HG03135 (cell line): Measurements from ENCODE around the gene AGRN.
"Not testable (repeated sequence)": the region's sequence is repeated elsewhere in the genome, so short reads cannot be mapped to it uniquely, and the experiment has no call there.

ENCODE experiments used
- ATAC-seq: cut with Tn5 transposase; IDR thresholded peaks from one replicate; pipeline ENCODE4 v1.9.1; 2021; ENCODE audit warnings: mild to moderate bottlenecking, moderate library complexity; ENCODE audit not compliant: unreplicated experiment

The AGRN gene

DNA sequence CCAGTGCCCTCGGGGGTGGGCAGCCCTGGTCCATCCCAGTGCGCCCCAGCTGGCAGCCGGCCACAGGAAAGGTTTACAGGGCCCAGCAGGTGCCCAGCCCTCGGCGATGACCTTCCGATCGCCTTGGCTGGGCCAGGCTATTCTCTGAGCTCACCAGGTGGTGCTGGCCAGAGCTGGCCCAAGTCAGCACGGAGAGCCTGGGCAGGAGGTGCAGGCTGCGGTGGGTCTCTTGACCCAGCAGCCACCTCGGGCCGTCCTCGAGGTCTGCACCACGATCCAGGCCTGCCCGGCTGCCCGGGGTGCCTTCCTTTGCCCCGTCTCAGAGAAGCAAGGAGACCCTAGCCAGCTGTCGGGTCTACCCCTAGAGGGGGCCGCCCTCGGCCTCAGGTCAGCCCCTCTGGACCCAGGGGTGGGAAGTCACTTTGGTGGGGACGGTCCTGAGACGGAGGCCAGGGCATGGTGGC is 38.4 kb upstream of the AGRN start:
- ATAC-seq = no peak

DNA sequence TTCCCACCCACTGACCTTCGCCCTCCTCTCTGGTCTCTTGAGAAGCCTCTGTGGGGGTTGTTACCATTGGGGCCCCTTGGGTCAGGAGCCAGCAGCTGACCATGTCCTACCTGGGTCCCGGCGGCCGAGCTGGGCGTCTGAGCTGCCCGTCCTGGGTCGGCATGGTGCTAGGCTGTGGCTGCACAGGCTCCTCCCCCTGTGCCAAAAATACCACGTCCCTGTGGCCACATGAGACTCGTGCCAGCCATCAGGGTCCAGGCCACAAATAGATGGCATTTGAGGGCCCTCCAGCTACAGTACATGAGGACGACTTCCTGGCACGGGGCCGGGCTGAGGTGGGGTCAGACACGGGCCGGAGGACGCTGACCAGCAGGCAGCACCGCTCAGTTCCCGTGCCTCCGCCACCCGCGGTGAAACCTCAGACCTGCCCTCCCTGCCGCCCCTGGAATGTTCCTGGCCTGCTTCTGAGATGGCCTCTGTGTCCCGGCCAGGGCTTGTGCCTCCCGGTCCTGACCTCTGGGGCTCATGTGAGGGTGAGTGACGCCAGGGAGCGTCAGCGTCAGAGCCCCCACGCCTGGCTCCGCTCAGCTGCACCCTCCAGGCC is 37.9 kb upstream of the AGRN start, which contains the start of gene PERM1:
Gene PERM1 (minus strand): TSS at position 139 of the 604 bp plus-strand sequence. CDS start 1,064 bp downstream, outside the sequence.
- no peak for ATAC-seq

DNA sequence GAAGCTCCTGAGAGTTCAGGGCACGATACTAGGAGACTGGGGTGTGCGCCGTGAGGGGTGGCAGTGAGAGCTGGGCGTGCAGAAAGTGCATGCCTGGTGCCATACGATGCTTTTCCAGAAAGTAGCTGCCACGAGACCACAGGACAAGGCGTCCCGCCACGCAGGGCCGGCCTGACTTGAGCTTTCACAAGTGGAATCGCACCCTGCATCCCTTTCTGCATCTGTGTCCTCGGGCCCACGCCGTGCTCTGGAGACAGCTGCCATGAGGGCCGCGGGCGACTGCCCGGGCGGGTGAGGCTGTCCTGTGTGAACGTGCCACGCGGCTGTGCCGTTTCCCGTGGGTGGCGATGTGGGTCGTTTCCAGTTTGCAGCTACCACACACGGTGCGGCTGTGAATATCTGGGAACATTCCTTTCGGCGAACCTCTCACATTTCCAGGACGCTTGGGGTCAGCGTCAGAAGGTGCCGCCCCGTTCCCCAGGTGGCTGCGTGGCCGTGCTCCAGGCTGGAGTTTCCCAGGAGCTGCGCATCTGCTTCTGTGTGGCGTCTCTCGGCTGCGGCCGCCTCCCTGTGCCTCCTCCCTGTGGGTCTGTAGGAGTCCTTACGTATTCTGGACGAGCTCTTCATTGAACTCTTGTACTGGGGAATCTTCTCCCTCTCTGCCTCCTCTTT is 37.0 kb upstream of the AGRN start:
- no peak for ATAC-seq

DNA sequence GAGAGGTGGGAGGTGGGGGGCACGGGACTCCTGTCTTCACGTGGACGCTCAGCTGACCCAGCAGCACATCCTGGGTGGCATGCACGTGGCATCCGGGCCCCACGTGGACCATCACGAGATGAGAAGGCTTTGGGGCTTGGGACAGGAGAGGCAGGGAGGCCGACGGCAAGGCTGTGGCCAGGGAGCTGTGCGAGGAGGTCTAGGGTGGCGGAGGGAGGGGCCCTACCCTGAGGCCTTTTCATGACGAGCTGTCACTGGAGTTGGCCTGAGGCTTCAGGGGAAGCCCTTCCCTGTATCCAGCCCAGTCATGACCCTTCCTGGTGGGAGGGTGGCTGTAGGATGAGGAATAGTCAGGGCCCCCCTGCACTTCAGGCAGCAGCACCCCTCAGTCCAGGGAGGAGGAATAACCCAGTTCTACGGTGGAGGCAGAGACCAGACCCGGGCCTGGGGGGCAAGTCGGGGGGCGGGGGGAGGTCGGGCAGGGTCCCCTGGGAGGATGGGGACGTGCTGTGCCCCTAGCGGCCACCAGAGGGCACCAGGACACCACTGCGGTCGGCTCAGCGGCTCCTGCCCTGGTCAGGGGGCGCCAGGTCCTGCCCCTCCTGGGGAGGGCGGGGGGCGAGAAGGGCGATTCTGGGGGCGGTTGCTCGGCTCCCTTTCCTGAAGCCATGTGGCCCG is 36.0 kb upstream of the AGRN start:
- ATAC-seq = no peak

DNA sequence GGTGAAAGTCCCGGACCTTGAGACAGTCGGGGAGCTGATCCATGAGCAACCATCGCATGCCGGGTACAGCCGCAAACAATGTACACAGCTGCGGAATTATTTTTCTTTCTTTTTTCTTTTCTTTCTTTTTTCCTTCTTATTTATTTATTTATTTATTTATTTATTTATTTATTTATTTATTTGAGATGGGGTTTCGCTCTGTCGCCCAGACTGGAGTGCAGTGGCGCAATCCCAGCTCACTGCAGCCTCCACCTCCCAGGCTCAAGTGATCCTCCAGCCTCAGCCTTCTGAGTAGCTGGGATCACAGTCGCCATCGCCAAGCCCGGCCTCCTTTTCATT is 35.5 kb upstream of the AGRN start:
- no peak for ATAC-seq

DNA sequence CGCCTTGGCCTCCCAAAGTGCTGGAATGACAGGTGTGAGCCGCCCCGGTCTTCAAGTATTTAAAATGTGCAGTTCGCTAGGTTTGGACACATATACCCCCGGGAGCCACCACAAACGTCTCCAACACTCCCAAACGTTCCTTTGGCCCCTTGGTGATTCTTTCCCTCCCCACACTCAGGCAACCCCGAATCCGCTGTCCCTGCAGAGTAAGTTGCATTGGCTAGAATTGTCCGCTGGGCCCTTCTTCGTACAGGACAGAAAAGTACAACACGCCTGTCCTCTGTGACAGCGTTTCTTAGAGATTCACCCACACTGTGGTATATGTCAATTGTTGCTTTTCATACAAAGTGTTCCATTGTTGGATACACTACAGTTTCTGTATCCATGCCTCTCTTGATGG is 34.8 kb upstream of the AGRN start:
- no peak for ATAC-seq

DNA sequence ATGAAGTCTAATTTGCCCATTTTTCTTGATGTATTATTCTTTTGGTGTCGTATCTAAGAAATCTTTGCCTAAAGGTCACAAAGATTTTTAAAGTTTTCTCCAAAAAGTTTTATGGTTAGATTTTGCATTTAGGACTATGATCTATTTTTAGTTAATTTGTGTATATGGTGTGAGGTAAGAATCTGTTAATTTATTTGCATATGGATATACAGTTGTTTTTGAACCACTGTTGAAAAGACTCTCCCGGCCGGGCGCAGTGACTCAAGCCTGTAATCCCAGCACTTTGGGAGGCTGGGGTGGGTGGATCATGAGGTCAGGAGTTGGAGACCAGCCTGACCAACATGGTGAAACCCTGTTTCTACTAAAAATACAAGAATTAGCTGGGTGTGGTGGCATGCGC is 31.9 kb upstream of the AGRN start:
- ATAC-seq = not testable (repeated sequence)

DNA sequence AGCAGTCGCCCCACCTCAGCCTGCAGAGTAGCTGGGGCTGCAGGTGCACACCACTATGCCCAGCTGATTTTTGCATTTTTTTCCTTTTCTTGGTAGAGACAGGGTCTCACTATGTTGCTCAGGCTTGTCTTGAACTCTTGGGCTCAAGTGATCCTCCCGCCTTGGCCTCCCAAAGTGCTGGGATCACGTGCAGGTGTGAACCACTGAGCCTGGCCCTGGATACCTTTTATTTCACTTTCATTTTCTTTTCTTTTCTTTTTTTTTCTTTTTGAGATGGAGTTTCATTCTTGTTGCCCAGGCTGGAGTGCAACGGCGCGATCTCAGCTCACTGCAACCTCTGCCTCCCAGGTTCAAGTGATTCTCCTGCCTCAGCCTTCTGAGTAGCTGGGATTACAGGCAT is 28.6 kb upstream of the AGRN start:
- not testable (repeated sequence) for ATAC-seq

DNA sequence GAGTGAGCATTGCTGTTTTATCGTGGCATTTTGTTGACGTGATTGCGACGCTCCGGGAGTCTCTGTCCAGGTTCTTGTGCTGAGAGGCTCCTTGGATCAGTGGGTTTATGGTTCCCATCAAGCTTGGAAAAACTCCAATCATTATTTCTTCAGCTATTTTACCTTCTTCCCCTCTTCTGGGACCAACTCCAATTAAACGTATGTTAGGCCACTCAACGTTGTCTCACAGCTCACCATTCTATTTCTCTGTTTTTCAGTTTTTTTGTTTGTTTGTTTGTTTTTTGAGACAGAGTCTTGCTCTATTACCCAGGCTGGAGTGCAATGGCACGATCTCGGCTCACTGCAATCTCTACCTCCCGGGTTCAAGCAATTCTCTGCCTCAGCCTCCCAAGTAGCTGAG is 28.0 kb upstream of the AGRN start:
- no peak for ATAC-seq

DNA sequence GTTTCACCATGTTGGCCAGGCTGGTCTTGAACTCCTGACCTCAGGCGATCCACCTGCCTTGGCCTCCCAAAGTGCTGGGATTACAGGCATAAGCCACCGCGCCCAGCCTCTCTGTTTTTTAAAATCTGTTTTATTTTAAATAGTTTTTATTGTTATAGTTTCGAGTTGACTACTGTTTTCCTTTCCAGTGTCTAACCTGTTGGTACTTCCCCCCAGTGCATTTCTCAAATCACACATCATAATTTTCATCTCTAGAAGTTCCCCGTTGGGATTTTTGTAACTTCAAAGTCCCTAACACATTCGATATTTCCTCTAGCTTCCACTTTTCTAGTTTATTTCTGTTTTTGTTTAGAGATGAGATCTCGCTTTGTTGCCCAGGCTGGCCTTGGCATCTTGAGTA is 27.6 kb upstream of the AGRN start:
- ATAC-seq = no peak

DNA sequence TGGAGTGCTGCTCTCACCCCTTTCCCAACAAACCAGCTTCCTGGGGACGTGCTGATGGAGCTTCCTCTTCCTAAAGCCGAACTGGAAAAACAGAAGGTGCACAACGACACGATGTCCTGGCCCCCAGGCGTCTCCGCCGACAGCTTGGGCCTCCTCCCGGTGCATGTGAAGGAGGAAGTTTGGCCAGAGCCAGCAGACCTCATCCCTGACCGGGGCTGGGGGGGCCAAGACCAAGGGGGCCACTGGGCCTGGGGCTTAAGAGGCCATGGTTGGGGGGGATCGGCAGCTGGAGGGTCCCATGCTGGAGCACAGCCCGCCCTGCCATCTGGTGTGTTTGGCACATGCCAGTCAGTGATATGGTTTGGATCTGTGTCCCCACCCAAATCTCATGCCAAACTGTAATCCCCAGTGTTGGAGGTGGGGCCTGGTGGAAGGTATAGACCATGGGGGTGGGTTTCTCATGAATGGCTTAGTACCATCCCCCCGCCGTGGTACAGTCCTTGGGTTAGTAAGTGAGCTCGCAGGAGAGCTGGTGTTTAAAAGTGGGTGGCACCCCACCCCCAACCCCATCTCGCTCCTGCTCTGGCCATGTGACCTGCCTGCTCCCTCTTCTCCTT is 26.4 kb upstream of the AGRN start:
- ATAC-seq = no peak

DNA sequence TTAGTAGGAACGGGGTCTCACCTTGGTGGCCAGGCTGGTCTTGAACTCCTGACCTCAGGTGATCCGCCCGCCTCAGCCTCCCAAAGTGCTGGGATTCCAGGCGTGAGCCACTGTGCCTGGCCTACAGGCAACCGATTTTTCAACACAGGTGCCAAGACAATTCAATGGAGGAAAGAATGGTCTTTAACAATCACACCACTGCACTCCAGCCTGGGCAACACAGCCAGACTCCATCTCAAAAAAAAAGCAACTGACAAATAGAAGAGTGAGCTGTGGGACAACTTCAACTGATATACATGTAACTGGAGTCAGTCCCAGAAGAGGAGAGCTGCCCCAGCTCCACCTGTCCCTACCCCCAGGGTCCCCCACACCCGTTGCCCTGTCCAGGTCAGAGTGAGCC is 25.4 kb upstream of the AGRN start:
- not testable (repeated sequence) for ATAC-seq

DNA sequence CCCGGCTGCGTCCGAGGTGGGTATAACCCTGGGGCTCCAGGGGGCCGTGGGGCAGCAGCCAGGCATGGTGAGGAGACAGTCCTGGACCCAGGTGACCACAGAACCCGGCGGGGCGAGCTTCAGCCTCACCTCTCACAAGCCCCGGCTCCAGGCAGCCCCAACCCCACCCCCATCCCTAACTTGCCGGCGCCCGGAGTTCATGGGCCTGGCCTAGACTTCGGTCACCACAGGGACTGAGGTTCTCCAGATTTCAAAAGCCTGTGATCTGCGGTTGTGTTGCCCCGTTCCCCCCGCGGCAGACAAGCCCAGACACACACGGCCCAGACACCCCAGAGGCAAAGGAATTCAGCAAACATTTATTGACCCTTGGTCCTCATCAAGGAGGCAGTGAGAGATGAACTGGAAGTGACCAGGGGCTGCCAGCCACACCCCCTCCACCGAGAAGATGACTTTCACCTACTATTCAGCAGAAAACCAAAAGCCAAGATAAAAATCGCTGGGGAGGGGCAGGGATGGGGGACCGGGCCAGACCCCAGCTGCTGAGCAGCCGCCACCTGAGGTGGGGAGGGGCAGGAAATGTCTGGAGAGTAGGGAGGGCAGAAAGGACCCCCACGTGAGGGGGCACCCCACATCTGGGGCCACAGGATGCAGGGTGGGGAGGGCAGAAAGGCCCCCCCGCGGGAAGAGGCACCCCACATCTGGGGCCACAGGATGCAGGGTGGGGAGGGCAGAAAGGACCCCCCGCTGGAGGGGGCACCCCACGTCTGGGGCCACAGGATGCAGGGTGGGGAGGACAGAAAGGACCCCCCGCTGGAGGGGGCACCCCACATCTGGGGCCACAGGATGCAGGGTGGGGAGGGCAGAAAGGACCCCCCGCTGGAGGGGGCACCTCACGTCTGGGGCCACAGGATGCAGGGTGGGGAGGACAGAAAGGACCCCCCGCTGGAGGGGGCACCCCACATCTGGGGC is 24.0 kb upstream of the AGRN start:
- ATAC-seq = no peak

DNA sequence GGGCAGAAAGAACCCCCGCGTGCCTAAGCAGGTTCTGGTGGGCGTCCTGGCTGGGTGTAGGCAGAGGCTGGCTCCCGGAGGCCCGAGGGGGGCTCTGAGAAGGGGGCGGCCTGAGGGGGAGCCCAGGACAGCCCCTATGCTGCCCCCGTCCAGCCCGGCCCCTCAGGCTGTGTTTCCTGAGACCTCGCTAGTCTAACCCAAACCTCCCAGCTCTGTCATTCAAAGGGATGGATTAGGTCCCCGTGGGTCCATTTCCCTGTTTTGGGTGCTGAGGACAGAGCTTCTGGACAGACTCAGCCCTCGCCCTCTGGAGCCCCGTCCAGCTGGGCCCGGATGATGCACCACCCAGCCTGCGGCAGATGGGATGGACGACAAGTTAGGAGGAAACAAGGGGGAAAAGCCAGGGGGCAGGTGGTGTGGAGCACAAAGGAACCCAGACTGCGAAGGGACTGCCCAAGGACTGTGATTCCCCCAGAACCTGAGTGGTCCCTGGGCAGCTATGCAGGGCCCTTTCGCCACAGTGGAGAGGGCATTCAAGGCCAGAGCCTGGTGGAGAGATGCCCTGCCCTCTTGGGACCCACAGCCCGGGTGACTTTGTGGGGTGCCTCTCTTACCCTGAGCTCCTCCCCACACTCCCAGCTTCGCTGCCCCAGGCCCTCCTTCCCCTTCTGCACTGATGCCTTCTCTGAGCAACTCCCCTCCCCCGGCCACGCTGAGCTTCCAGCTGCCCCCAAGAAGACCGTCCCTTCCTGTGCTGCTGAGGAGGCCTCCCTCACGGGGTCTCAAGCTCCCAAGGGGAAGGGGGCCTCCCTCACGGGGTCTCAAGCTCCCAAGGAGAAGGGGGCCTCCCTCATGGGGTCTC is 22.8 kb upstream of the AGRN start:
- ATAC-seq = no peak

DNA sequence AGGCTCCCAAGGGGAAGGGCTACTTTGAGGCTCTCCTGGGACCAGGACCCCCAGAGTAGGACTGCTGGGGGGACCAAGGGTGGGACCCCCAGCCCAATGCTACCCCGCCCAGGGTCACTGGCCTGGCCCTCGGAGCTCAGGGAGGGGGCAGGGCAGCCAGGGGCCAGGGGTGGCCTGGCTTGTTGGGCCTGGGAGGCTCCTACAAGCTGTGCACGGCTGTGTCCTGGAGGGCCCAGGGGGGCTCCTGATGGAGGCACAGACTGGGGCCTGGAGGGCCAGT is 22.3 kb upstream of the AGRN start:
- ATAC-seq = no peak

DNA sequence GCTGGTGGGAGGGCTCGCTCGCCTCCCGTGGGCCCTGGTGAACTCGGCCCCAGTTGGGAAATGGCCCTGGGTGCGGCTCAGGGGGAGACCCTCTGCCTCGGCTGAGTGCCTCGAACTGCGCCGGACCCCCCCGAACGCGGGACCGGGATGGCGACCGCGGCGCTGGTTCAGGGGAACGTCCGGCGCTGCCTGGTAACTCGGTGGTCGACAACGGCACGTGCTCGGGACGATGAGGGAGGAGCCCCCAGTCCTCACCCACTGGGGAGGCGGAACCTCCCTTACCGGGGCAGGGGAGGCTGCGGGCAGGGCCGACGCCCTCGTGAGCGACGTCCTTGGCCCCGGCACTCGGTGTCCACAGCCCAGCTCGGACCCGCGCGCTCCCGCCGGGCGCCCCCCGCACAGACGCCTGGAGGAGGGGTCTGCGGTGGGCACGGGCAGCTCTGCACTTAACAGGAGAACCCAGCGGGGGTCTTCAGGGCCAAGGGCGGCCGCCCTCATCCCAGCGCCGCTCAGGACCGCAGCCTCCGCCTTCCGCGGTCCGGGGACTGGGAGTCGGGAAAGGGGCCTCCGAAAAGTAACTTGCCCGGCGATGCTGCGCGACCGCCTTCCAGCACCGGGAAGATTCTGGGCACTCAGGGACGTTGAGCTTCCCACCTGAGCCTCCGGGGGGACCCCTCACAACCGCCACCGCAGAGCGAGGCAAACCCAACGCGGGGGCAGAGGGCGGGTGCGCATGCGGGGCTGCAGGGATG is 21.8 kb upstream of the AGRN start:
- ATAC-seq = no peak

DNA sequence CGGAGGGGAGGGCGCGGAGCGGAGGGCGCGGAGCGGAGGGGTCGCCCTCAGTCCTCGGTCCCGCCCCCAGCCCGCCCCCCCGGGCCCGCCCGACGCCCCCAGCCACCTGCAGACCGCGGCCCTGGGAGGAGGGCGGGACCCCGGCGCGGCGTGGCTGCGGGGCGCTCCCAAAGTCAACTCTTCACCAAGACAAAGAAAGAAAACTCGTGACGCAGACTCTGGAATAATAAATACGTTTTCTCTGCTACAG is 21.2 kb upstream of the AGRN start:
- no peak for ATAC-seq

DNA sequence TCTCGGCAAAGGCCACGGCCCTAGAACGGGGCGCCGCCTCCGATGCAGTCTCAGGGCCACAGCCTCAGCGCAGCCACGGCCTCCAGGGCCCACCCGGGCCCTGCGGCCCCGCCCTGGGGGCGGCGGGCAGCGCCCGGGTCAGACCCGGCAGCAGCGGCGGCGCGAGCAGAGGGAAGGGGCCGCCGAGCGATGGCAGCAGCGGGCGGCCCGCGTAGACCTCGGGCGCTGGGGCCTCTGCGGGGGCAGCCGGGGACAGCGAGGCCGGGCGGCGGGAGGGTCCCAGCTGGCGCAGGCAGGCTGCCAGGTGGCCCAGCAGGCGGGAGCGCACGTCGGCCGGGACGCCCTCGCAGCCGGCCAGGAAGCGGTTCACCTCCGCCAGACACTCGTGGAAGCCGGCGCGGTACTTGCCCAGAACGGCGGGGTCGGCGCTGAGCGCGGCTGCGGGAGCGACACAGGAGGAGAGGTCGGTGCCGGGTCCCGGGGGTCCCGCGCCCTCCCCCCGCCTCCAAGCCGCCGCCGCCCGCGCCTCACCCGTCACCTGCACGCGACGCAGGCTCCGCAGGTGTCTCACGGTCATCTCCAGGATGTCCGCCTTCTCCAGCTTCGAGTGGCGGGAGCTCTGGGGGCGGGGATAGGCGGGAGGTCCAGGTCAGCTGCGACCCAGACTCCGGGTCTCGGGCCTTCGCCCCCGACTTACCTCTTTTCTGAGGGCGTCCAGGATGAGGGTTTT is 20.8 kb upstream of the AGRN start:
- no peak for ATAC-seq
